ENCODE measurements around the gene NFYC.

- TF ChIP-seq CTCF (IDR thresholded peaks at IDR 0.05) (no peak), POLR2A (IDR thresholded peaks at IDR 0.05) (no peak)
Measured at GRCh38 chr1:40652979-40653378, 38.5 kb upstream of the NFYC start.

Measured in uterus (tissue), 2 donors.